ENCODE results near the gene CALML5.

The CALML5 gene

GRCh38 chr10:5499493-5500140, at the start of gene CALML5:
Gene CALML5, minus strand, starts transcription at chr10:5499570. Its CDS starts 132 bp downstream, at chr10:5499438.
- no peak for FAIRE-seq

- no peak for FAIRE-seq
Observed at GRCh38 chr10:5547931-5548660, 48.7 kb upstream of the CALML5 start.

- FAIRE-seq, result no peak
Observed at GRCh38 chr10:5547681-5547930, 48.2 kb upstream of the CALML5 start.

GRCh38 chr10:5546891-5547680, 47.7 kb upstream of the CALML5 start:
- no peak for FAIRE-seq

- no peak for FAIRE-seq
Observed at GRCh38 chr10:5545778-5546710, 46.7 kb upstream of the CALML5 start.

- no peak for FAIRE-seq
Observed at GRCh38 chr10:5545426-5545777, 46.0 kb upstream of the CALML5 start.

GRCh38 chr10:5545011-5545410, 45.6 kb upstream of the CALML5 start:
- FAIRE-seq, result no peak

- no peak for FAIRE-seq
Observed at GRCh38 chr10:5544216-5544805, 44.9 kb upstream of the CALML5 start.

- FAIRE-seq, result no peak
Observed at GRCh38 chr10:5543623-5544022, 44.3 kb upstream of the CALML5 start.

- peak; percentile 27 for FAIRE-seq
Observed at GRCh38 chr10:5542100-5542499, 42.7 kb upstream of the CALML5 start.

- FAIRE-seq, result no peak
Observed at GRCh38 chr10:5540891-5541290, 41.5 kb upstream of the CALML5 start.

GRCh38 chr10:5540080-5540479, 40.7 kb upstream of the CALML5 start:
- FAIRE-seq, result no peak

- no peak for FAIRE-seq
Observed at GRCh38 chr10:5538892-5539651, 39.7 kb upstream of the CALML5 start.

GRCh38 chr10:5538446-5538845, 39.1 kb upstream of the CALML5 start:
- FAIRE-seq, result no peak

GRCh38 chr10:5537684-5538083, 38.3 kb upstream of the CALML5 start:
- FAIRE-seq, result no peak

- FAIRE-seq, result no peak
Observed at GRCh38 chr10:5536486-5537081, 37.2 kb upstream of the CALML5 start.

GRCh38 chr10:5534880-5535856, 35.8 kb upstream of the CALML5 start:
- FAIRE-seq, result no peak

GRCh38 chr10:5534051-5534821, 34.9 kb upstream of the CALML5 start:
- no peak for FAIRE-seq

GRCh38 chr10:5533098-5533731, 33.8 kb upstream of the CALML5 start:
- FAIRE-seq, result no peak
